ENCODE measurements around the gene PRKN.

Gene PRKN

GRCh38 chr6:162630069-162630468, 97.5 kb downstream of the PRKN start:
- H3K4me1 ChIP-seq (ENCODE audit: control insufficient read depth, insufficient read depth, low read length), result no peaks in the 10 kb centered on the region
- H3K9me3 ChIP-seq (ENCODE audit: control insufficient read depth, insufficient read depth, low read depth, low read length), result no peaks in the 10 kb centered on the region
- ChIA-PET POLR2A (no interaction called here), CTCF (no interaction called here)
- H3K27ac ChIP-seq (ENCODE audit: extremely low read depth, low read depth, low read length), result no peak overlapping the region
- H3K4me3 ChIP-seq (ENCODE audit: low read depth, low read length), result no peak overlapping the region
- no peaks in the 10 kb centered on the region for H3K36me3 ChIP-seq (ENCODE audit: control insufficient read depth in 2 of 2, insufficient read depth in 1 of 2, low read length in 2 of 2)
- TF ChIP-seq KLF10 (tag by site-specific recombination; IDR thresholded peaks at IDR 0.05), result no peak
- TF ChIP-seq ZNF768 (tag by site-specific recombination; IDR thresholded peaks at IDR 0.05), result no peak
- TF ChIP-seq ZNF449 (tag by site-specific recombination; IDR thresholded peaks at IDR 0.05), result no peak

GRCh38 chr6:162627825-162628224, 99.7 kb downstream of the PRKN start:
- no peak for TF ChIP-seq ZNF350 (tag by site-specific recombination; IDR thresholded peaks at IDR 0.05)
- no peak for TF ChIP-seq ZNF548 (tag by site-specific recombination; IDR thresholded peaks at IDR 0.05)
- TF ChIP-seq GFI1B (tag by site-specific recombination; IDR thresholded peaks at IDR 0.05), result no peak
- TF ChIP-seq ZNF600 (tag by site-specific recombination; IDR thresholded peaks at IDR 0.05), result no peak
- no peak for TF ChIP-seq ZNF791 (tag by site-specific recombination; IDR thresholded peaks at IDR 0.05)
- no peak for TF ChIP-seq ZBTB20 (tag by site-specific recombination; IDR thresholded peaks at IDR 0.05)
- TF ChIP-seq ZNF274 (IDR thresholded peaks at IDR 0.05; ENCODE audit: low read length), result no peak
- no peak for TF ChIP-seq ZNF274 (tag by site-specific recombination; IDR thresholded peaks at IDR 0.05; ENCODE audit: borderline replicate concordance)
- no peak for TF ChIP-seq ZNF510 (tag by site-specific recombination; IDR thresholded peaks at IDR 0.05; ENCODE audit: insufficient replicate concordance)
- no peak for TF ChIP-seq GLI2 (tag by site-specific recombination; IDR thresholded peaks at IDR 0.05; ENCODE audit: borderline replicate concordance, low read depth)
- no peak for TF ChIP-seq ZBTB10 (tag by site-specific recombination; IDR thresholded peaks at IDR 0.05)
- no peak for TF ChIP-seq ZNF843 (tag by site-specific recombination; IDR thresholded peaks at IDR 0.05)
- TF ChIP-seq, protein P1, sequence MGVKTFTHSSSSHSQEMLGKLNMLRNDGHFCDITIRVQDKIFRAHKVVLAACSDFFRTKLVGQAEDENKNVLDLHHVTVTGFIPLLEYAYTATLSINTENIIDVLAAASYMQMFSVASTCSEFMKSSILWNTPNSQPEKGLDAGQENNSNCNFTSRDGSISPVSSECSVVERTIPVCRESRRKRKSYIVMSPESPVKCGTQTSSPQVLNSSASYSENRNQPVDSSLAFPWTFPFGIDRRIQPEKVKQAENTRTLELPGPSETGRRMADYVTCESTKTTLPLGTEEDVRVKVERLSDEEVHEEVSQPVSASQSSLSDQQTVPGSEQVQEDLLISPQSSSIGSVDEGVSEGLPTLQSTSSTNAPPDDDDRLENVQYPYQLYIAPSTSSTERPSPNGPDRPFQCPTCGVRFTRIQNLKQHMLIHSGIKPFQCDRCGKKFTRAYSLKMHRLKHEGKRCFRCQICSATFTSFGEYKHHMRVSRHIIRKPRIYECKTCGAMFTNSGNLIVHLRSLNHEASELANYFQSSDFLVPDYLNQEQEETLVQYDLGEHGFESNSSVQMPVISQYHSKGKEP (tag by site-specific recombination; IDR thresholded peaks at IDR 0.05), result no peak
- TF ChIP-seq ZNF223 (tag by site-specific recombination; IDR thresholded peaks at IDR 0.05), result no peak
- no peak for TF ChIP-seq ZNF449 (tag by site-specific recombination; IDR thresholded peaks at IDR 0.05)
- TF ChIP-seq ZNF610 (tag by site-specific recombination; IDR thresholded peaks at IDR 0.05; ENCODE audit: borderline replicate concordance), result no peak
- TF ChIP-seq SP3 (tag by site-specific recombination; IDR thresholded peaks at IDR 0.05), result no peak
- ChIA-PET CTCF (no interaction called here), POLR2A (no interaction called here)
- Histone ChIP-seq H3K9me3 (ENCODE audit: control insufficient read depth, insufficient read depth, low read depth, low read length) (no peaks in the 10 kb centered on the region), H3K27ac (ENCODE audit: extremely low read depth, low read depth, low read length) (no peak overlapping the region), H3K4me1 (ENCODE audit: control insufficient read depth, insufficient read depth, low read length) (no peaks in the 10 kb centered on the region), H3K36me3 (ENCODE audit: control insufficient read depth in 2 of 2, insufficient read depth in 1 of 2, low read length in 2 of 2) (no peaks in the 10 kb centered on the region), H3K4me3 (ENCODE audit: low read depth, low read length) (no peak overlapping the region)
